SJSA1 (cell line): Measurements from ENCODE around the gene RERE. TPM values are rescaled to one million over a fixed set of nuclear protein-coding genes. Genes with fewer than 3 reads are reported as not detected.
A peak's percentile ranks its signal among the peaks of the same experiment; 100 is the strongest.
"Not testable (repeated sequence)": the region's sequence is repeated elsewhere in the genome, so short reads cannot be mapped to it uniquely, and the experiment has no call there.

Experiments used
- DNase-seq, 2 experiments: peaks; one replicate each; pipeline ENCODE4 v3.0.0-alpha.2; 2015 to 2020; ENCODE audit warnings: low spot score in 2 of 2, low read depth in 1 of 2
- H3K27ac ChIP-seq: fragments of 250-450 bp; sonication (Bioruptor Pico); 2 replicates; pipeline ENCODE4 v1.5.1; 2020; ENCODE audit warnings: mild to moderate bottlenecking, moderate library complexity
- H3K27me3 ChIP-seq: fragments of 250-450 bp; sonication (Bioruptor Pico); replicated peaks from 2 replicates; pipeline ENCODE4 v1.5.1; 2020; ENCODE audit warnings: mild to moderate bottlenecking, moderate library complexity
- H3K36me3 ChIP-seq: fragments of 250-450 bp; sonication (Bioruptor Pico); 2 replicates; pipeline ENCODE4 v1.5.1; 2020; ENCODE audit warnings: mild to moderate bottlenecking
- H3K4me1 ChIP-seq: fragments of 250-450 bp; sonication (Bioruptor Pico); replicated peaks from 2 replicates; pipeline ENCODE4 v1.6.1; 2021; ENCODE audit warnings: mild to moderate bottlenecking
- H3K4me3 ChIP-seq: fragments of 250-450 bp; sonication (Bioruptor Pico); 2 replicates; pipeline ENCODE4 v1.5.1; 2020; ENCODE audit warnings: mild to moderate bottlenecking
- H3K9me3 ChIP-seq: fragments of 250-450 bp; sonication (Bioruptor Pico); replicated peaks from 2 replicates; pipeline ENCODE4 v1.5.1; 2020; ENCODE audit warnings: mild to moderate bottlenecking
- total RNA-seq: library from RNA; depleted of rRNA; stranded (reverse); fragments of >200 nt; shearing (Covaris generic); gene quantifications from 2 replicates; pipeline ENCODE4 v1.2.3, GENCODE V29; 2014

RERE gene
- total RNA-seq, 1 experiment from 2014 or later: 15.7 TPM

DNA sequence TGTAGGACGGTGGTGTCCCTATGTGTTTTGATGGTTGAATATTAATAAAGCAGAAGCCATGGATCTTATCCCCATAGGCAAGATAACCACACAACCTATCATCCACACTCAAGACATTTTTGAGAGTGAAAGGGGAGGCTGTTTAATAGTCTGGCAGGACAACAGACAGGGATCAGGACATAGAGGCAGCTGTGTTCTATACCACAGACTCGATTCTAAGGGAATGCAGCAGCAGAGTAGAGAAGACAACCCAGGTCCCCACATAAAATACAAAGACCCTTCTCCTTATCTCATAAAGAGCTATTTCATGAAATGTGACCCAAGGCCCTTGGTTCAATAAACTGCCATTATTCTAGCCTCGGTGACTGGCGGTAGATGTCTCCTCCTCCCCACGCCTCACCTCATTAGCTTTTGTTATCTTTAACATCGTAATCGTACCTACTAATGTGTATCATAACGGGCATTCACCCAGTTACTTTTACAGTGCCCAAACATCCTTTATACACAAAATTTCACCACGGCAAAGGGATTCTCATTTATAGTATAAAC is 196.3 kb downstream of the RERE start:
- not testable (repeated sequence) for H3K27ac ChIP-seq, H3K9me3 ChIP-seq, H3K36me3 ChIP-seq, H3K27me3 ChIP-seq, H3K4me3 ChIP-seq, DNase-seq
- H3K4me1 ChIP-seq: peaks cover 18% of the 10 kb centered on the region

DNA sequence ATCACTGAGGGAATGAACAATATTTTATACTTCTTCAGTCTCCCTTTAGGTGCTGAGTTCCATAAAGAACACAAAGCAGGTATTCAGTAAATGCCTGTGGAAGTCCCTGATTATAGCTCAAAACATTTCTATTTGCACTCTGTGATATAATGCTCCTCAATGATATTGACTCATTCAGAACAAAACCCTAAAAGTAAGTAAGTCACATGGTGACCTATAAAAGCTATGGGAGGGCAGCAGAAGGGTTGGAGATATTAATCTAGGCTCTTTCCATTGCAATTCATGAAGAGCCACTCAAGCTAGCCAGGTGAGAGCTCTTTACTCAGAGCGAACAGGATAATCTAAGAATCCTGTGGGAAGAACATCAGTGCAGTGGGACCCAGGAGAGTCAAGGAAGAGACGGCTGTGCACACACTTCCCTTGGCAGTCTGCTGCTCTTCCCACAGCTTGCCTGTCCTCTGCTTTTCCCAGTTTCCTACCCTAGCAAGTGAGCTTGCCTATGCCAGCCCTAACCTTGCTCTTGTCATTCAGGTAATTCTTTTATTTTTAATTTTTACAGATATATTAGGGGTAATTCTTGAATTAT is 197.4 kb downstream of the RERE start:
- not testable (repeated sequence) for H3K36me3 ChIP-seq, H3K4me3 ChIP-seq, H3K9me3 ChIP-seq, H3K27ac ChIP-seq, DNase-seq, H3K27me3 ChIP-seq, H3K4me1 ChIP-seq

DNA sequence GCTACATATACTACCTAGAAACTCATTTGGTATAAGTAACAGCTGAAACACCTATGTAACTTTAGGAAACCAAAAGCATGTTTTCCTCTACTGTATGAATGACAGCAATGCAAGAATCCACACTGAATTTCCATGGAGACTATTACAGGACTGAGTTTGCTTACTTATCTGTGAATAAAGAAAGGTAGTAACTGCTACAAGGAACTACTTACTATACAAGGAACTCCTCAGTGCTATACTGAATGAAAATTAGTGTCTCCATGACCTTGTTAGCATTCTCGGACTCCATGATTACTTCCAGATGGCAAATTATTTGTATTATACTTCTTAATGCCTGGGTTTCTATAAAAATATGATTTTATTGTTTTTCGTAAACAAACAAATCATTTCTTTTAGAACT is 198.0 kb downstream of the RERE start:
- not testable (repeated sequence) for H3K4me3 ChIP-seq, H3K9me3 ChIP-seq

DNA sequence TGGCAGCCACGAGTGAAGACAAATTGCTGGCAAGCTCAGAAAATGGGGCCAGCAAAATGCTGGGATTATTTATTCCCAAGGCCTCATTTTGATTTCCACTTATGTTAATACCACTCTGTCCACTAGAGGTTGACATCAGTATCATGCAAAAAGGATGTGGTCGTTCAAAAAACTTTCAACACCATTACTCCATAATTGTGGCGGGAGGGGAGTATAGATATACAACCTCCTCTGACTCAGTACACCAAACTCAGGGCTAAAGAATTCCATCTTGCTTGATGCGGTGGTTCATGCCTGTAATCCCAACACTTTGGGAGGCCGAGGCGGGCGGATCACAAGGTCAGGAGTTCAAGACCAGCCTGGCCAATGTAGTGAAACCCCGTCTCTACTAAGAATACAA is 200.6 kb downstream of the RERE start:
- H3K4me3 ChIP-seq, H3K4me1 ChIP-seq, H3K27ac ChIP-seq, H3K9me3 ChIP-seq, H3K27me3 ChIP-seq, H3K36me3 ChIP-seq: not testable (repeated sequence)
- peak; percentile 68 to 74 for DNase-seq

More for the DNA sequence above, 198.0 kb downstream of the RERE start:
- not testable (repeated sequence) for H3K27me3 ChIP-seq, H3K4me1 ChIP-seq, DNase-seq, H3K27ac ChIP-seq, H3K36me3 ChIP-seq

DNA sequence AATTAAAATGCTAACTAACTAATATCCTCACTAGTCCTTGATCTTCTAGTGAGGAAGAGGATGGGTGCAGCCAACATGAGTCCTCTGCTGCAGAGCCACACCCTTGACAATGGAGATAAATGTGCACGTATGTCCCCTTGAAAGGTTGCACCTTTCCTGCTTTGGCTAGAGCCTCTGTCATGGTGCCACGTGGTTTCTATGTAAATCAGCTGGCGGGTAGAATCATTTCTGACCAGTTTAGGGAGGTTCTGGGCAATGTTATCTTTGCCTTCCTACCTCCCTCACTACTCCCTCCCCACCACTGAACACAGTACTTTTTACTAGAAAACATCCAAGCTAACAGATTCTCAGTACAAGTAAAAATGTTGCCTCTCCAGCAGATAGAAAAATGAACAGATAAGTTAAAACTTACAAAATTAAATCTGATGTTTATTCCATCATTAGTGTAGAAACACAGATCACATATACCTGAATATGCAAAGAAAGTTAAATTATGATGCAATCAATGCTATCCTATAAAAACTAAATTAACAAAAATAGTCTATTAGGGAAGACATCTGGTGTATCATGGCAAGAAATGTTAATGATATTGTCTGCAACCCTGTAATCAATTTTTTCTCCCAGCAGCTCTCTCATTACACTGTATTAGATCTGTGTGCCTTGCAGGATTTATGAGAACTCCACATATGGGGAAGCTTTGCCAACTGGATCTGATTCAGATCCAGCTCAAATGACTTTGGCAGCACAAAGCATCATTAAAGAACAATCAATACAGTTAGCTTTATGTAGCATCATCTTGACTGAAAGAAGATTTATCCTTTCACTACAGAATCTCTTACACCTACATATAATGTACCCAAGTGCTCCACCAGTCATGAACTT is 205.6 kb downstream of the RERE start:
- DNase-seq, H3K9me3 ChIP-seq, H3K4me3 ChIP-seq, H3K27me3 ChIP-seq, H3K4me1 ChIP-seq, H3K36me3 ChIP-seq, H3K27ac ChIP-seq: not testable (repeated sequence)

DNA sequence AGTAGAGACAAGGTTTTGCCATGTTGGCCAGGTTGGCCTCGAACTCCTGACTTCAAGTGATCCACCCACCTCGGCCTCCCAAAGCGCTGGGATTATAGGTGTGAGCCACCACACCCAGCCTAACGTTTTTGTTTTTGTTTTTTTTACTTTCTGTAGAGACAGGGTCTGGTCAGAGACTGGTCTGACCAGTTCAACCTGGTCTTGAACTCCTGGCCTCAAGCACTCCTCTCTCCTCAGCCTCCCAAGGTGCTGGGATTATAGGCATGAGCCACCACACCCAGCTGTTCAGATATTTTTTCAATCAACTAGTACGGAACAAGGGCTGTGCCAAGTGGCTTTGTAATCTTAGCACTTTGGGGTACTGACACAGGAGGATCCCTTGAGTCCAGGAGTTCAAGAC is 209.5 kb downstream of the RERE start:
- Histone ChIP-seq H3K27ac (no peak overlapping the region), H3K4me3 (no peak overlapping the region), H3K36me3 (no peaks in the 10 kb centered on the region), H3K4me1 (0 out of 2 replicates have a peak, but pooled peaks cover 5% of the 10 kb centered on the region), H3K27me3 (no peaks in the 10 kb centered on the region), H3K9me3 (no peaks in the 10 kb centered on the region)
- DNase-seq: no peak

DNA sequence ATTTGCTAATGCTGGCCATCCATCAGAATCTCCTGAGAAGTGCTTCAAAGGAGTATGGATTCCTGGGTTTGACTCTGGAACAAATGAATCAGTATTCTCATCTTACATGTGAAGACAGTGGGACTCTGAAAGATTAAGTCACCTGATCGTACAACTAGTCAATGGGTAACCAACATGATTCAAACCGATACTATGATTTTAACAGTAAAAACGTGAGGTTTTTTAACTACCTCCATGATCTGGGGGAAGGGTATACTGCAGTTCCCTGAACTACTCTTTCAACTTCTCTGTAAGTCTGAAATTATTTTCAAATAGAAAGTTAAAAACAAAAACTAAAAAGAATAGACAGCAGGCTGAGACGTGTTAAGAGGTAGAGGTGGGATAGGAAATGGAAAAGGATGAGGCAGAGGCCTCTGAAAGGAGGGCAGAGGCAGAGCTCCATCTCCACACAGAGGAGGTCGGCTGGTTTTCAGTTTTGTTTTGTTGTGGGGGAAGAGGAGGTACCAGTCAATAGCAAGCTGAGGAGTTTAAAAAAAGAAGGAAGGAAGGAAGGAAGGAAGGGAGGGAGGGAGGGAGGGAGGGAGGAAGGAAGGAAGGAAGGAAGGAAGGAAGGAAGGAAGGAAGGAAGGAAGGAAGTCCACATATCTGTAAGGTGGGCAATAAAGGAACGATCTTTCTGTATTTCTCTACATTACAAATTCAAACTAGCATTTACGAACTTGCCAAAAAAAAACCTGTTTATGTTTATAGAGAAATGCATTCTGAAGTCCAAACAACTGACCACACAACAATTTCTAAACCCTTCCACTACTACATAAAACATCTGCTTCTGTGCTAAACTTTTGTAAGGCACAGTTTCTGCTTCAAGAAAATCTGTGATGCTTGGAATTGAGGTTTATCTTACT is 213.1 kb downstream of the RERE start:
- H3K9me3 ChIP-seq: no peaks in the 10 kb centered on the region
- no peak overlapping the region for H3K4me3 ChIP-seq
- 0 out of 2 replicates have a peak, but pooled peaks cover 5% of the 10 kb centered on the region for H3K4me1 ChIP-seq
- H3K27ac ChIP-seq: no peak overlapping the region
- H3K36me3 ChIP-seq: no peaks in the 10 kb centered on the region
- no peaks in the 10 kb centered on the region for H3K27me3 ChIP-seq
- DNase-seq: no peak

DNA sequence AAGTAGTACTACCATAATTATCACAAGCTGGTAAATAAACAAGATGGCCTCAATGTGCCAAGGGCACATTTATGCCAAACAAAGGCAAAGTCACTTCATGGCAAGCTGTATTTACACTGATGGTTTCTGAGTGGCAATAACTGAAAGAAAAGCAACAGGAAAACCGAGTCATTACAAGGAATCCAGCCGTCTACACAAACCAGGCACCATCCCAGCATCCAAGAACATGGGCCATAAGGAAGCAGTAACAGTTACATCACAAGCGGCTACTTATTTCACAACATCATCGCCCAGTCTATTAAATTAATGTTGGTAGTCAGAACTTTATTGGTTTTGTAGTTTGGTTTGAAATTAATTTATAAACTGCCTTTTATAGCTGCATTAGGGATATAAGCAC is 214.2 kb downstream of the RERE start:
- Histone ChIP-seq H3K9me3 (no peaks in the 10 kb centered on the region), H3K27ac (no peak overlapping the region), H3K27me3 (no peaks in the 10 kb centered on the region), H3K36me3 (no peaks in the 10 kb centered on the region), H3K4me1 (peaks cover 7% of the 10 kb centered on the region), H3K4me3 (no peak overlapping the region)
- no peak for DNase-seq

DNA sequence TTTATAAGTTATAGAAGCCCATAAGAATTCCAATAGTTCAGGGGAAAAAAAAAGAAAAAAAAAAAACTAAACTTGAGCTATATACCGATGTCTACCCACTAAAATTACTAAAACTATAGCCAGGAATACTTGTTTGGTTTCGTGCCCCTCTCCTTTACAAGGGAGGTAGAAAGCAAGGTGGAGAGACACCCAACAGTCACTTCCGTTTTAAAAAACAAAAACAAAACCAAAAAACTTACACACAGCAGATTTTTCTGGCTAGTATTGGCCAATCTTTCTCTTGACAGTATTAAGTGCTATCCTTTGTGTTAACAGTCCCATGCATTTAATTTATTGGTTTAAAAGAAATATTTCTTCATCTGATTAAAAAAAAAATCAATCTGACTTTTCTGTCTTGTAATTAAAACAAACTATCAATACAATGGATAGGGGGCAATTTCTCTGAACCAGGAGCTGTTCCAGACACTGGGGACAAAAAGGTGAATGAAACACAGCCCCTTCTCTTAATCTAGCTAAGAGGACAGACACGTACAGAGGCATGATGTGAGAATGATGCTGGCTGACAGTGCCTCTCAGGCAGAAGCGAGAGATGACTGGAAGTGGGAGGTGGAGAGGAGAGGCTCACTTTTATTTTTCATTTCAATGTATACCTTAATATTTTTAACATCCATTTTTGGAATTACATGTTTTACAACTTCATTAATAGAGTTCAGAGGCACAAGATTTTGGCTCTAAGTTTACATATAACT is 214.8 kb downstream of the RERE start:
- H3K36me3 ChIP-seq: no peaks in the 10 kb centered on the region
- H3K4me3 ChIP-seq: no peak overlapping the region
- H3K27ac ChIP-seq: no peak overlapping the region
- DNase-seq: no peak
- H3K9me3 ChIP-seq: no peaks in the 10 kb centered on the region
- H3K27me3 ChIP-seq: no peaks in the 10 kb centered on the region
- peaks cover 13% of the 10 kb centered on the region for H3K4me1 ChIP-seq

DNA sequence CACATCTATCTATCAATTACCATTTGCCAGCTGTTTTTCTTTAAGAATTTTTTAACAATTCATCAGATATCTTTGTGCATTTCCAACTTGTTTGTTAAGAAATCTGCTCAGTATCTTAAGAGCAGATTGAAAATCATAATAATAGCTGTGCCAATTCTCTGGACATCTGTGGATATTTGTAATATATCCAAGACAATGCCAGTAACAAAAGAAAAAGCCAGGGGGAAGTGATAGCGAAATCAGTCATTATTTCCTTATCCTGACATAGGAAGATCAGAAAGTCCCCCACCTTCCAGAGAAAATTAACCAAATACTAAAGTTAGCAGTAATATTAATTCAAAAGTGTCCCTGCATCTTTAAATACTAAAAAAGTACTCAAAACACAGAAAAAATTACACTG is 217.1 kb downstream of the RERE start:
- Histone ChIP-seq H3K36me3 (no peaks in the 10 kb centered on the region), H3K27ac (no peak overlapping the region), H3K9me3 (no peaks in the 10 kb centered on the region), H3K4me3 (no peak overlapping the region), H3K27me3 (no peaks in the 10 kb centered on the region), H3K4me1 (peaks cover 24% of the 10 kb centered on the region)
- DNase-seq: no peak

DNA sequence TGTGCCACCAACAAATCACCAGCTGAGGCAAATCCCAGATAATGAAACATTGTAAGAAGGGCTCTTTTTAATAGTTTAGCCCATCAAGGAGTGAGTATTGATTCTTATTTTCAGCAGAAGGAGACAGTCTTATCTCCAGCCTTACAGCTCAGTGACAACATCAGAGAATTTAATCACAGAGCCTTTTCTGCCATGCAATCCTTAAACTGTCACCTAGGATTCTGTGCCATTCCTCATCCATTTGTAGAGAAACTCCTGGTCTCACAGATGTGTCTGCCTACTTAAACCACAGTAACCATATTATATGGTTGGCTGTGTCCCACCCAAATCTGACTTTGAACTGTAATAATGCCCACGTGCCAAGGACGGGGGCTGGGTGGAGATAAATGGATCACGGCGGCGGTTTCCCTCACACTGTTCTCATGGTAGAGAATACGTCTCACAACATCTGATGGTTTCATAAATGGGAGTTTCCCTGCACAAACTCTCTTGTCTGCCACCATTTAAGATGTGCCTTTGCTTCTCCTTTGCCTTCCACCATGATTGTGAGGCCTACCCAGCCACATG is 217.7 kb downstream of the RERE start:
- no peaks in the 10 kb centered on the region for H3K27me3 ChIP-seq
- DNase-seq: no peak
- H3K4me3 ChIP-seq: no peak overlapping the region
- H3K4me1 ChIP-seq: peaks cover 24% of the 10 kb centered on the region
- no peaks in the 10 kb centered on the region for H3K9me3 ChIP-seq
- no peak overlapping the region for H3K27ac ChIP-seq
- no peaks in the 10 kb centered on the region for H3K36me3 ChIP-seq

DNA sequence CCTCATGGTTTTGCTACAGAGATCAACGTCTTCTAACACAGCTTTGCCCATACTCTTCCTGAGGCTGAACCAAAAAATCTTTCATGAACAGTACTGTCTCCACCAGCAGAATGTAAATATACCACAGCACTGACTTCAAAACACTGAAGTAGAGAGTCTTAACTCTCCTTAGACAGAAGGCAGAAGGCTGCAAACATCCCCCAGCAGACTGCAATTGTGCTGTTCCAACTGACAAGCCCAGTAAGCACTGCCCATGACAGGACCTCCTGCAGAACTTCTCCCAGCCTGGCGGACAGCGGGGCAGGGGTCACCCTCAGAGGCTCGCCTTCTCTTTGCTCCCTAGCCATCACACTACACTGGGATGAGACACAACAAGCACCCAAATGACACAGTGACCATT is 218.7 kb downstream of the RERE start:
- Histone ChIP-seq H3K4me3 (no peak overlapping the region), H3K9me3 (no peaks in the 10 kb centered on the region), H3K27me3 (no peaks in the 10 kb centered on the region), H3K4me1 (peaks cover 24% of the 10 kb centered on the region), H3K27ac (no peak overlapping the region), H3K36me3 (no peaks in the 10 kb centered on the region)
- peak in 1 of 2 experiments; percentile 4 for DNase-seq
